ENCODE results near the gene MLXIP. TPM values are rescaled to one million over a fixed set of nuclear protein-coding genes. Genes with fewer than 3 reads are reported as not detected.

The MLXIP gene
- total RNA-seq, 4 donors from 2014 or later: 15.5 to 34.5 (median 19.8) TPM

DNA sequence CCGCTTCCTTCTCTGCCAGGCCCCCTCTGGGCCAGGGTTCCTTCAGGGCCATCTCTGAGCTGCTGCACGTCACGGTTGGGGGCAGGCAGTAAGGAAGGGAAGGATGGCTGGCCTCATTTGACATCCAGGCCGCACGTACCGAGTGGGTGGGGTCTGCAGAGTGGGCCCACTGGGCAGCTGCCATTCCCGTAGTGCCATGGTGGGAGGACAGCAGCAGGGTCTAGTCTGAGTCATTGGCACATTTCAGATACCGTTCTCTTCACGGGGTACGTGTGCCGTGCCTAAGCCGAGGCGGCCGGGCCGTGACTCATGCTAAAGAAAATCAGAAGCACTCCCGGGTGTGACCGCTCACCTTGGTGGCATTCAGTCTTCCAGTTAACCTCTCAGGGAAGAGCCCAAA, 51.6 kb downstream of the MLXIP start:
- no peak overlapping the region for H3K4me3 ChIP-seq (ENCODE audit: low read depth, poor library complexity, severe bottlenecking)
- intact Hi-C loops (cut with DNase I; ENCODE audit: low total_unique reads): no loop called here
- no peak for DNase-seq (ENCODE audit: low spot score in 2 of 2)
- no peak for TF ChIP-seq POLR2A (IDR thresholded peaks at IDR 0.05)
- TF ChIP-seq, protein P1, sequence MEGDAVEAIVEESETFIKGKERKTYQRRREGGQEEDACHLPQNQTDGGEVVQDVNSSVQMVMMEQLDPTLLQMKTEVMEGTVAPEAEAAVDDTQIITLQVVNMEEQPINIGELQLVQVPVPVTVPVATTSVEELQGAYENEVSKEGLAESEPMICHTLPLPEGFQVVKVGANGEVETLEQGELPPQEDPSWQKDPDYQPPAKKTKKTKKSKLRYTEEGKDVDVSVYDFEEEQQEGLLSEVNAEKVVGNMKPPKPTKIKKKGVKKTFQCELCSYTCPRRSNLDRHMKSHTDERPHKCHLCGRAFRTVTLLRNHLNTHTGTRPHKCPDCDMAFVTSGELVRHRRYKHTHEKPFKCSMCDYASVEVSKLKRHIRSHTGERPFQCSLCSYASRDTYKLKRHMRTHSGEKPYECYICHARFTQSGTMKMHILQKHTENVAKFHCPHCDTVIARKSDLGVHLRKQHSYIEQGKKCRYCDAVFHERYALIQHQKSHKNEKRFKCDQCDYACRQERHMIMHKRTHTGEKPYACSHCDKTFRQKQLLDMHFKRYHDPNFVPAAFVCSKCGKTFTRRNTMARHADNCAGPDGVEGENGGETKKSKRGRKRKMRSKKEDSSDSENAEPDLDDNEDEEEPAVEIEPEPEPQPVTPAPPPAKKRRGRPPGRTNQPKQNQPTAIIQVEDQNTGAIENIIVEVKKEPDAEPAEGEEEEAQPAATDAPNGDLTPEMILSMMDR (IDR thresholded peaks at IDR 0.05): no peak
- WGBS, 2 donors: 86 to 93% methylated on average over 16 to 17 of the region's 17 CpGs

GRCh38 chr12:122133192-122133950, 54.8 kb downstream of the MLXIP start:
- WGBS, 2 donors: 84 to 85% methylated on average over 28 of the region's 28 CpGs
- no peak for TF ChIP-seq POLR2A (IDR thresholded peaks at IDR 0.05)
- TF ChIP-seq, protein P1 (IDR thresholded peaks at IDR 0.05): no peak
- intact Hi-C loops (cut with DNase I; ENCODE audit: low total_unique reads): no loop called here

GRCh38 chr12:122135437-122136031, 57.0 kb downstream of the MLXIP start:
- 92 to 93% methylated on average over 8 to 17 of the region's 18 CpGs for WGBS, 2 donors
- no peak overlapping the region for H3K4me3 ChIP-seq (ENCODE audit: low read depth, poor library complexity, severe bottlenecking)
- TF ChIP-seq, protein P1 (IDR thresholded peaks at IDR 0.05): no peak
- no peak for TF ChIP-seq POLR2A (IDR thresholded peaks at IDR 0.05)
- intact Hi-C loops (cut with DNase I; ENCODE audit: low total_unique reads): no loop called here
- DNase-seq (ENCODE audit: low spot score in 2 of 2): no peak

More at GRCh38 chr12:122133192-122133950, 54.8 kb downstream of the MLXIP start:
- no peak overlapping the region for H3K4me3 ChIP-seq (ENCODE audit: low read depth, poor library complexity, severe bottlenecking)
- DNase-seq (ENCODE audit: low spot score in 2 of 2): no peak

GRCh38 chr12:122137229-122137628, 58.7 kb downstream of the MLXIP start:
- no peak overlapping the region for H3K4me3 ChIP-seq (ENCODE audit: low read depth, poor library complexity, severe bottlenecking)
- 69 to 72% methylated on average over 10 of the region's 10 CpGs for WGBS, 2 donors
- no peak for TF ChIP-seq POLR2A (IDR thresholded peaks at IDR 0.05)
- TF ChIP-seq, protein P1 (IDR thresholded peaks at IDR 0.05): no peak
- intact Hi-C loops (cut with DNase I; ENCODE audit: low total_unique reads): no loop called here
- DNase-seq (ENCODE audit: low spot score in 2 of 2): no peak

DNA sequence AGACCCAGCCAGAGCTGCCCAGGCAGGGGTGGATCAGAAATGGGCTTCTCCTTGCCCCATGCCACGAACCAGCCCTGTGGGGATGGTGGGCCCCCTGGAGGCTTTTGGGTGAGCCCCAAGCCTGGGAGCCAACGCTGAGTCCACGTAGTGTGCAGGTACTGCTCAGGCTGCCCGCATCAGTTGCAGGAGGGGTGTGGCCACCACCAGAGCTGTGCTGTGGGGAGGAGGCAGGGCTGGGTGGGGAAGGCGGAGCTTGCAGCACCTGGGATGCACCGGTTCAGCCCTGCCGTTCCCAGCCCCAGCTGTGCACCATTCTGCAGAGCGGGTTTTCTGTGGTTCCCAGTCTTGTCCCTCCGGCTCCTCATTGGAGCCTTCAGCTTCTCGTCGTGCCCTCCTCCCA, 59.1 kb downstream of the MLXIP start:
- TF ChIP-seq POLR2A (IDR thresholded peaks at IDR 0.05): no peak
- TF ChIP-seq, protein P1 (IDR thresholded peaks at IDR 0.05): no peak
- intact Hi-C loops (cut with DNase I; ENCODE audit: low total_unique reads): no loop called here
- WGBS, 2 donors: 35 to 67% methylated on average over 3 to 10 of the region's 11 CpGs
- no peak overlapping the region for H3K4me3 ChIP-seq (ENCODE audit: low read depth, poor library complexity, severe bottlenecking)
- DNase-seq (ENCODE audit: low spot score in 2 of 2): peak in 1 of 2 donors; percentile 33
